ENCODE data around the gene ERGIC1. TPM values are rescaled to one million over a fixed set of nuclear protein-coding genes. Genes with fewer than 3 reads are reported as not detected.
A peak's percentile ranks its signal among the peaks of the same experiment; 100 is the strongest.

The ERGIC1 gene
- total and polyA plus RNA-seq, 4 experiments from 2014 or later: 10.6 to 51.0 (median 32.3) TPM

DNA sequence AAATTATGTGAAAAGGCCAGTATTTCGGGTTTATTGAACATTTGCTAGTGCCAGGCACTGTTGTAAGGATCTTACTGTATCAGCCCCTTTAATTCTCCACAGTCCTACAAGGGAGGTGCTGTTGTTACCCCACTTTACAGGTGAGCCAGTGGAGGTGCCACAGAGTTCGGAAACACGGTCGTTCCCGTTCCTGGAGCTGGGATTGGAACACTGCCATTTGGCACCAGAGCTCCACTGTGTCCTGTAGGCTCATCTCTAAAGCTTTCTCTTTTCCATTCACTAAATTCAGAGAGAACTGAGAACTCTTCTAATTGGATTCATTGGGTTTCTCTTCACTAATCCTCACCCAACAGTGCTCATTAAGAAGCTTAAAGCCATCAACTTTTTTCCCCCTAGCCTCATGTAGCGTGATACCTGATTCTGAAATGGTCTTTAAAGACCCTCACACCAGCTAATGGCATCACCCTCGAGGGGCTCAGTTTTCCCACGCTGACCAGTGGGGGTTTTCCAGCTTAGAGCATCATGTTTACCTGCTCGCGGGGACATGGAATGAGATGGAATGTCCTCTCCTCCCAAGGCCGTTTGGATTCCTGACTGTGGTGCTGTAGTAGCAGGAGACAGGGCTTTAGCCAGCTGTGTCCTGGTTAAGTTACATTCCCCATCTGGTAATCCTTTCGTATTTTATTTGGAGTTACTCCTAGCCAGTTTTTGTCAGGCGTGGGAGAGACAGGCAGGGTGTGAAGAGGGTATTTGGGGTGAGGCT, 5.8 kb downstream of the ERGIC1 start:
- Mint-ChIP-seq H3K9me3 (no peaks in the 10 kb centered on the region), H3K27me3 (no peaks in the 10 kb centered on the region), H3K36me3 (peaks cover 16 to 17% of the 10 kb centered on the region in 2 donors), H3K4me1 (peaks cover 30 to 61% (median 45%) of the 10 kb centered on the region in 4 donors), H3K27ac (peak overlapping the region in 5 of 7 donors; percentile 16 to 64 (median 36)), H3K4me3 (no peak overlapping the region)
- peaks cover 36% of the 10 kb centered on the region for H3K4me1 ChIP-seq (ENCODE audit: insufficient read depth, low read length)
- H3K9me3 ChIP-seq (ENCODE audit: control insufficient read depth in 1 of 2, low read length in 2 of 2): no peaks in the 10 kb centered on the region
- no peak overlapping the region for H3K4me3 ChIP-seq (ENCODE audit: low read length in 2 of 2)
- DNase-seq: no peak
- H3K27me3 ChIP-seq (ENCODE audit: insufficient read depth, low read length): no peaks in the 10 kb centered on the region
- CTCF ChIA-PET (ENCODE audit: partially characterized antibody): interaction anchor here (0.6 to 2.0 kb wide), 6 partner anchors 66 to 169 kb away, joined by 3 to 7 read pairs (median 4); partner anchors contain the start of gene DUSP1
- intact Hi-C loops (cut with micrococcal nuclease): loop anchor here (10.0 kb wide), 1 partner anchor 85 kb away; no protein-coding TSS in a partner anchor
- H3K27ac ChIP-seq (ENCODE audit: low read depth, low read length): no peak overlapping the region
- POLR2A ChIA-PET (ENCODE audit: partially characterized antibody): interaction anchor here (1.2 to 2.2 kb wide), 2 partner anchors 62 to 68 kb away, joined by 3 to 13 read pairs; no protein-coding TSS in a partner anchor
- no peaks in the 10 kb centered on the region for H3K36me3 ChIP-seq (ENCODE audit: insufficient read depth, low read length)

DNA sequence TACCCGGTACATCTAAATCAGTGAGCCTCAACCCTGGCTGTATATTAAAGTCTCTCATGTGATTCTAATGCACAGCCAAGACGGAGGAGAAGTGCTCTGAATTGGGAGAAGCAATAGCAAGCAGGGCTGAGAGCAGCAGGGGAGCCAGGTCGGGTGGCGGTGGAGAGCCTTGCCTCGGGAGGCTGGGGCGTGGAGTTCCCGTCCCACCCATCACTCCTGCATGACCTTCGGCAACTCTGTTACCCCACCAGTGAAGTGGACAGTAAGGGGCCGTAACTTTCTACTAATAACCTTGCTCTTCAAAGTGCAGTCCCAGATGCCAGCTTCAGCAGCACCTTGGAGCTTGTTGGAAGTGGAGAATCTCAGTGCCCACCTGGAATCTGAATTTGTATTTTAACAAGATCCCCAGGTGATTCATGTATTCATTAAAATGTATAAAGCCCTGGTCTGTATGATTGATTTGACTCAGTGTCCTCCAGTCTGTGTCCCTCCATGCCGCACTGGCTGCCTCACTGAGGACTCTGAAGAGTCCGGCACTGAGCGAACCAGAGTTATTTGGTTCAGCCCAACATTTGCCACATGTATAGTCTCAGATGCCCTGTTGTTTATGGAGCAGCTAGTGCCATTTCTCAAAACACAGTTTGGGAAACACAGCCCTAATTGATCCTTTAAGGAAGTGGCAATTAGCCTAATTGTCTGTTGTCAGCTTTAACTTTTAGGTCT, 6.5 kb downstream of the ERGIC1 start:
- no peaks in the 10 kb centered on the region for H3K27me3 ChIP-seq (ENCODE audit: insufficient read depth, low read length)
- H3K4me3 Mint-ChIP-seq: peak overlapping the region in 2 of 8 donors; percentile 15 to 35
- H3K27me3 Mint-ChIP-seq: no peaks in the 10 kb centered on the region
- H3K9me3 ChIP-seq (ENCODE audit: control insufficient read depth in 1 of 2, low read length in 2 of 2): no peaks in the 10 kb centered on the region
- H3K36me3 ChIP-seq (ENCODE audit: insufficient read depth, low read length): no peaks in the 10 kb centered on the region
- H3K4me1 Mint-ChIP-seq: peaks cover 25 to 53% (median 39%) of the 10 kb centered on the region in 4 donors
- DNase-seq: no peak
- intact Hi-C loops (cut with micrococcal nuclease): no loop called here
- no peaks in the 10 kb centered on the region for H3K9me3 Mint-ChIP-seq
- no peak overlapping the region for H3K27ac ChIP-seq (ENCODE audit: low read depth, low read length)
- peaks cover 17 to 18% of the 10 kb centered on the region in 2 donors for H3K36me3 Mint-ChIP-seq
- ChIA-PET CTCF (ENCODE audit: partially characterized antibody) (interaction anchor here (1.1 kb wide), 2 partner anchors 68 to 92 kb away, joined by 3 to 4 read pairs; no protein-coding TSS in a partner anchor), POLR2A (ENCODE audit: partially characterized antibody) (interaction anchor here (2.2 kb wide), 1 partner anchor 69 kb away, joined by 13 read pairs; no protein-coding TSS in a partner anchor)
- H3K27ac Mint-ChIP-seq: peak overlapping the region in 2 of 7 donors; percentile 36 to 85
- peaks cover 28% of the 10 kb centered on the region for H3K4me1 ChIP-seq (ENCODE audit: insufficient read depth, low read length)
- no peak overlapping the region for H3K4me3 ChIP-seq (ENCODE audit: low read length in 2 of 2)

DNA sequence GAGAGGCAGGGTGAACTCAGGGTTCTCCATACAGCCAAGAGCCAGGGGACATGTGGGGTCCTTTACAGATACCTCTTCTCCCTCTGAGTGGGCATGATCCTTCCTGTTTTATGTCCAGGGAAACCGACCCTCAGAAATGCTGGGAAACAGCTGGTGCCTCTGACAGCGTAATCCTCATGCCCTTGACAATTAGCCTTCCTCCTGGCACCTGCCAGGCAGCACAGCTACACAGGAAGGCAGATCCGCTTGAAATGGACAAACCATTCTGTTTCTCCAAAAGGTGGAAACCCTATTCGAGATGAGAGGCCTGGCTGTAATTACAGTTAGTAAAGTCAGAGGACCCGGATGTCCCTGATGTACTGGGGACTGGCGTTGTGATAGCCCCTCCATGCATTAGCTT, 7.2 kb downstream of the ERGIC1 start:
- Histone ChIP-seq H3K27me3 (ENCODE audit: insufficient read depth, low read length) (no peaks in the 10 kb centered on the region), H3K9me3 (ENCODE audit: control insufficient read depth in 1 of 2, low read length in 2 of 2) (no peaks in the 10 kb centered on the region), H3K27ac (ENCODE audit: low read depth, low read length) (no peak overlapping the region), H3K4me1 (ENCODE audit: insufficient read depth, low read length) (peaks cover 22% of the 10 kb centered on the region), H3K4me3 (ENCODE audit: low read length in 2 of 2) (no peak overlapping the region), H3K36me3 (ENCODE audit: insufficient read depth, low read length) (no peaks in the 10 kb centered on the region)
- H3K27ac Mint-ChIP-seq: peak overlapping the region in 3 of 7 donors; percentile 52 to 85 (median 73)
- intact Hi-C loops (cut with micrococcal nuclease): no loop called here
- CTCF ChIA-PET (ENCODE audit: partially characterized antibody): interaction anchor here (1.1 kb wide), 2 partner anchors 69 to 92 kb away, joined by 3 to 4 read pairs; no protein-coding TSS in a partner anchor
- H3K4me1 Mint-ChIP-seq: peaks cover 22 to 49% (median 37%) of the 10 kb centered on the region in 4 donors
- H3K27me3 Mint-ChIP-seq: no peaks in the 10 kb centered on the region
- no peaks in the 10 kb centered on the region for H3K9me3 Mint-ChIP-seq
- H3K36me3 Mint-ChIP-seq: peaks cover 17 to 18% of the 10 kb centered on the region in 2 donors
- no peak for DNase-seq
- H3K4me3 Mint-ChIP-seq: no peak overlapping the region
- POLR2A ChIA-PET (ENCODE audit: partially characterized antibody): interaction anchor here (0.8 kb wide), 1 partner anchor 70 kb away, joined by 4 read pairs; the partner anchor contains the start of gene DUSP1

DNA sequence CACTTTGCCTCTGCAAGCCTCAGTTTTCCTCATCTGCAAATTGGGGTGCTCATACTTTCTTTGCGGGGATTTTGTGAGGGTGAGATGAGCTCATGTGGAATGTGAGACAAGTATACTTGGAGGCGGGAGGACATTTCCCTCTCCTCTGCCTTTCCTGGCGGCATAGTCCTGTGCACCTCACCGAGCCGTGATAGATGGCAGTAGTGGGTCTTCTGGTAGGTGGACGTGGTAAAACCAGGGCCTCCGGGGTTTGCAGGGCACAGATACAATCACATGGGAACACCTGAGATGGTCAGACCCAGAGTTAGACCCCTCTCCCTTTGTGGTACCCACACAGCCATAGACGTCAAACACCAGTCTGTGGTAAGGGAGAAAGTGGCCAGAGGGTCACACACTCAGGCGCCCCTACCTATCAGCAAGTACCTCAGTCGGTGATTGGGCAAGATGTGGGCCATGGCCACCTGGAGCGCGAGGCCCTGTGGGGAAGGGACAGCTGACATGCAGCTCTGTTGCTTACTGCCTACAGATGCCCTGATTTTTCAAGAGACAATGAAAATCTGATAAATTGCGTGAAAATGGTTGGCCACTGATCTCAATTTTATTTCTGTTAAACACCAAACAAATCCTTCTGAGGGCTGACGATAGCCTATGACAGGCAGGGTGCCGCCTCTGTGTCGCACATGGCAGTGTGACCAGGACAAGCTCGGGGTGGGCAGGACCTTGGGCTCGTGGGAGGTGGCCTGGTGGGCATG, 9.9 kb downstream of the ERGIC1 start:
- Histone ChIP-seq H3K27me3 (ENCODE audit: insufficient read depth, low read length) (no peaks in the 10 kb centered on the region), H3K4me1 (ENCODE audit: insufficient read depth, low read length) (no peaks in the 10 kb centered on the region), H3K27ac (ENCODE audit: low read depth, low read length) (no peak overlapping the region), H3K9me3 (ENCODE audit: control insufficient read depth in 1 of 2, low read length in 2 of 2) (no peaks in the 10 kb centered on the region), H3K36me3 (ENCODE audit: insufficient read depth, low read length) (no peaks in the 10 kb centered on the region), H3K4me3 (ENCODE audit: low read length in 2 of 2) (no peak overlapping the region)
- Mint-ChIP-seq H3K36me3 (peaks cover 17 to 18% of the 10 kb centered on the region in 2 donors), H3K4me1 (peaks cover 16 to 51% (median 28%) of the 10 kb centered on the region in 4 donors), H3K4me3 (no peak overlapping the region), H3K27me3 (no peaks in the 10 kb centered on the region), H3K9me3 (no peaks in the 10 kb centered on the region), H3K27ac (peak overlapping the region in 2 of 7 donors; percentile 17 to 24)
- ChIA-PET POLR2A (ENCODE audit: partially characterized antibody) (no interaction called here), CTCF (ENCODE audit: partially characterized antibody) (interaction anchor here (1.1 kb wide), 1 partner anchor 129 kb away, joined by 3 read pairs; no protein-coding TSS in a partner anchor)
- DNase-seq: no peak
- intact Hi-C loops (cut with micrococcal nuclease): no loop called here

DNA sequence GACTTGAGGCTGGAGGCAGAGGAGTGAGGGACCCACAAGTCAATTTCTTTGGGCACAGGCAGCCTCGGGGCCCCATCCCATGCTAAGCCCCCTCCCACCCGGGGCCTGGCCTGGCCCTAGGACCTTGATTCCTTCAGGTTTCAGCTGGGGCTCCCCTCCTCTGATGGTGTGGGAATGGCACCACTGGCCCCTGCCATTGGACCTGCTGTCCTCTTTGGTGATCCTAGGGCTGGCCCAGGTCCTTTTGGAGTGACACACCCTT, 10.5 kb downstream of the ERGIC1 start:
- Histone ChIP-seq H3K27me3 (ENCODE audit: insufficient read depth, low read length) (no peaks in the 10 kb centered on the region), H3K4me1 (ENCODE audit: insufficient read depth, low read length) (no peaks in the 10 kb centered on the region), H3K27ac (ENCODE audit: low read depth, low read length) (no peak overlapping the region), H3K36me3 (ENCODE audit: insufficient read depth, low read length) (no peaks in the 10 kb centered on the region), H3K4me3 (ENCODE audit: low read length in 2 of 2) (no peak overlapping the region), H3K9me3 (ENCODE audit: control insufficient read depth in 1 of 2, low read length in 2 of 2) (no peaks in the 10 kb centered on the region)
- H3K27me3 Mint-ChIP-seq: no peaks in the 10 kb centered on the region
- intact Hi-C loops (cut with micrococcal nuclease): no loop called here
- H3K36me3 Mint-ChIP-seq: peaks cover 17 to 18% of the 10 kb centered on the region in 2 donors
- peak overlapping the region in 2 of 7 donors; percentile 74 to 76 for H3K27ac Mint-ChIP-seq
- no peak overlapping the region for H3K4me3 Mint-ChIP-seq
- POLR2A ChIA-PET (ENCODE audit: partially characterized antibody): no interaction called here
- H3K9me3 Mint-ChIP-seq: no peaks in the 10 kb centered on the region
- CTCF ChIA-PET (ENCODE audit: partially characterized antibody): no interaction called here
- no peak for DNase-seq
- peaks cover 17 to 53% (median 29%) of the 10 kb centered on the region in 4 donors for H3K4me1 Mint-ChIP-seq

DNA sequence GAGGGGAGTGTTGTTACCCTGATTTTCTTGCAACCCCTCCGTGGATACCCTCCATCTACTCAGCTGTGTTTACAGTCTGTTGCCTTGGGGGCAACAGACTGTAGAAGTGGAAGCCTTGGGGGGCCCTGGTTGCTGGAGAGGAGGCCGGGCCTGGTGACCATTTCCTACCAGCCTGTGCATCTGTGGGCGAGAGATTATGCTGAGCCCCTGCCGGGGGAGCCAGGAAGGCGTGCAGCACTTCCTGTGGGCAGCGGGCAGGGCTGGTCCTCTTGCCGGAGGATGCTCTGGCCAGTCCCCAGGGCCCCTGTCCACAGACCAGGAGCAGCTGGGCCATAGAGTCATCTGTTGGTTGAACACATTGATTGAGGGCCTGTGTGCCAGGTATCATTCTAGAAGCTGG, 11.1 kb downstream of the ERGIC1 start:
- H3K27ac Mint-ChIP-seq: peak overlapping the region in 1 of 7 donors; percentile 5
- no peaks in the 10 kb centered on the region for H3K27me3 Mint-ChIP-seq
- Histone ChIP-seq H3K36me3 (ENCODE audit: insufficient read depth, low read length) (no peaks in the 10 kb centered on the region), H3K9me3 (ENCODE audit: control insufficient read depth in 1 of 2, low read length in 2 of 2) (no peaks in the 10 kb centered on the region), H3K27ac (ENCODE audit: low read depth, low read length) (no peak overlapping the region), H3K4me1 (ENCODE audit: insufficient read depth, low read length) (no peaks in the 10 kb centered on the region), H3K4me3 (ENCODE audit: low read length in 2 of 2) (no peak overlapping the region), H3K27me3 (ENCODE audit: insufficient read depth, low read length) (no peaks in the 10 kb centered on the region)
- H3K4me3 Mint-ChIP-seq: no peak overlapping the region
- POLR2A ChIA-PET (ENCODE audit: partially characterized antibody): interaction anchor here (1.1 kb wide), 1 partner anchor 73 kb away, joined by 3 read pairs; no protein-coding TSS in a partner anchor
- peaks cover 21 to 54% (median 31%) of the 10 kb centered on the region in 4 donors for H3K4me1 Mint-ChIP-seq
- no peak for DNase-seq
- intact Hi-C loops (cut with micrococcal nuclease): no loop called here
- no peaks in the 10 kb centered on the region for H3K9me3 Mint-ChIP-seq
- peaks cover 15 to 18% of the 10 kb centered on the region in 2 donors for H3K36me3 Mint-ChIP-seq
- CTCF ChIA-PET (ENCODE audit: partially characterized antibody): no interaction called here

Measured in CD4-positive, alpha-beta memory T cell (primary cell).